Measurements from ENCODE around the gene FAU.

- TF ChIP-seq POLR2A (IDR thresholded peaks at IDR 0.05; ENCODE audit: low read depth, low read length) (no peak), CTCF (IDR thresholded peaks at IDR 0.05 in 2 of 3, conservative IDR thresholded peaks at IDR 0.05 in 1 of 3; ENCODE audit: control insufficient read depth in 2 of 3, extremely low read depth in 1 of 3, insufficient read depth in 1 of 3, low read depth in 3 of 3, low read length in 3 of 3) (no peak), KDM1A (IDR thresholded peaks at IDR 0.05; ENCODE audit: borderline replicate concordance) (no peak)
These were observed 11.8 kb upstream of the FAU start for GRCh38 chr11:65133724-65134123.

Measured in GM12878 (cell line).